Astrocyte (in vitro differentiated cells and primary cell): Measurements from ENCODE around the gene INAFM2.

Source experiments
- EZH2 ChIP-seq: IDR thresholded peaks from 2 replicates; pipeline ENCODE4 v1.6.1; 2012; ENCODE audit warnings: mild to moderate bottlenecking, low read length, inconsistent platforms; ENCODE audit not compliant: insufficient read depth
- TF ChIP-seq, protein P1 (sequence below): IDR thresholded peaks from 2 replicates; pipeline ENCODE4 v1.5.1; 2011; ENCODE audit warnings: low read depth, mild to moderate bottlenecking, inconsistent platforms, low read length, moderate library complexity; ENCODE audit not compliant: insufficient read depth

DNA sequence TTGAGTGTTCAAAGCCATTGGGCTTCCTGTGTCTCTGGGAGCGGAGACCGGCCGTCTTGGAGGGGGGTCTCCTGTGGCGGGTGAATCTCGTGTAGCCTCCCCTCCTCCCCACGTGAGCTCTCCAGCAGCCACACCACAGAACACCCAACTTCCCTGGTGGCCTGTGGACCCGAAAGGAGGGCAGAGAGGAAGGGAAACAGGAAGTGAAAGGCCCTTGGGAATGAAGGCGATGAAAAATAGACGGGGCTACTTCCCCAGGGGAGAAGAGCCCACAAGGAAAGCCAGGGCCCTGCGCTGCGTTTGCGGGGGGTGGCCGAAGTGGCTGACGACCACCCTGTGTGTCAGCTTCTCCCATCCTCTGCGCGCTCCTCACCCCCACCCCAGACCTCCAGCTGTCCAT is 46.0 kb upstream of the INAFM2 start:
- TF ChIP-seq, protein P1, sequence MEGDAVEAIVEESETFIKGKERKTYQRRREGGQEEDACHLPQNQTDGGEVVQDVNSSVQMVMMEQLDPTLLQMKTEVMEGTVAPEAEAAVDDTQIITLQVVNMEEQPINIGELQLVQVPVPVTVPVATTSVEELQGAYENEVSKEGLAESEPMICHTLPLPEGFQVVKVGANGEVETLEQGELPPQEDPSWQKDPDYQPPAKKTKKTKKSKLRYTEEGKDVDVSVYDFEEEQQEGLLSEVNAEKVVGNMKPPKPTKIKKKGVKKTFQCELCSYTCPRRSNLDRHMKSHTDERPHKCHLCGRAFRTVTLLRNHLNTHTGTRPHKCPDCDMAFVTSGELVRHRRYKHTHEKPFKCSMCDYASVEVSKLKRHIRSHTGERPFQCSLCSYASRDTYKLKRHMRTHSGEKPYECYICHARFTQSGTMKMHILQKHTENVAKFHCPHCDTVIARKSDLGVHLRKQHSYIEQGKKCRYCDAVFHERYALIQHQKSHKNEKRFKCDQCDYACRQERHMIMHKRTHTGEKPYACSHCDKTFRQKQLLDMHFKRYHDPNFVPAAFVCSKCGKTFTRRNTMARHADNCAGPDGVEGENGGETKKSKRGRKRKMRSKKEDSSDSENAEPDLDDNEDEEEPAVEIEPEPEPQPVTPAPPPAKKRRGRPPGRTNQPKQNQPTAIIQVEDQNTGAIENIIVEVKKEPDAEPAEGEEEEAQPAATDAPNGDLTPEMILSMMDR: no peak
- no peak for TF ChIP-seq EZH2
